PC-3 (cell line): ENCODE data around the gene PTF1A. TPM values are rescaled to one million over a fixed set of nuclear protein-coding genes. Genes with fewer than 3 reads are reported as not detected.

Source experiments
- ATAC-seq: fragments of 200-7000 bp; cut with Tn5 transposase; 2 replicates; pipeline ENCODE4 v1.9.1; 2020; ENCODE audit warnings: mild to moderate bottlenecking, moderate library complexity
- BruUV-seq: library from RNA; stranded (reverse); fragments of 400-500 nt; replicated peaks from 2 replicates; lab custom pipeline; 2021; lab: Mats Ljungman, UMichigan
- CTCF ChIA-PET: fragments of 300-600 bp; sonication (Branson Sonifier 250); formaldehyde crosslinking; loops from one replicate; lab custom pipeline; 2022; ENCODE audit warnings: antibody characterized with exemption; lab: Charles Lee
- POLR2A ChIA-PET: fragments of 300-600 bp; sonication (Branson Sonifier 250); formaldehyde crosslinking; loops from one replicate; lab custom pipeline; 2022; ENCODE audit warnings: antibody characterized with exemption; ENCODE audit not compliant: unreplicated experiment; lab: Charles Lee
- DNase-seq: peaks from one replicate; pipeline ENCODE4 v3.0.0-alpha.2; 2015
- H2AFZ ChIP-seq: fragments of 300-600 bp; sonication (generic); 2 replicates; pipeline ENCODE4 v1.6.0; 2016; ENCODE audit warnings: antibody characterized with exemption, low read length
- H3F3A ChIP-seq: fragments of 300-600 bp; sonication (generic); one replicate; pipeline ENCODE4 v1.6.0; 2017; ENCODE audit warnings: antibody characterized with exemption, low read length, control low read depth, mild to moderate bottlenecking; ENCODE audit not compliant: unreplicated experiment
- H3K27ac ChIP-seq: fragments of 300-600 bp; sonication (generic); 2 replicates; pipeline ENCODE4 v1.5.1; 2016; ENCODE audit warnings: mild to moderate bottlenecking, low read length
- H3K27me3 ChIP-seq: fragments of 300-600 bp; sonication (generic); 2 replicates; pipeline ENCODE4 v1.6.1; 2016; ENCODE audit warnings: low read length, mixed read lengths
- H3K36me3 ChIP-seq: fragments of 300-600 bp; sonication (generic); 2 replicates; pipeline ENCODE4 v1.6.1; 2016; ENCODE audit warnings: low read depth, mixed run types, low read length, mixed read lengths
- H3K4me1 ChIP-seq: fragments of 300-600 bp; sonication (generic); 2 replicates; pipeline ENCODE4 v1.5.1; 2016; ENCODE audit warnings: low read length; ENCODE audit not compliant: insufficient read depth
- H3K4me2 ChIP-seq: fragments of 300-600 bp; sonication (generic); 2 replicates; pipeline ENCODE4 v1.6.0; 2016; ENCODE audit warnings: low read length
- H3K4me3 ChIP-seq: fragments of 300-600 bp; sonication (generic); 2 replicates; pipeline ENCODE4 v1.5.1; 2016; ENCODE audit warnings: mild to moderate bottlenecking, low read length, mixed read lengths
- H3K79me2 ChIP-seq: fragments of 300-600 bp; sonication (generic); 2 replicates; pipeline ENCODE4 v1.6.1; 2017; ENCODE audit warnings: low read length, mixed read lengths
- H3K9ac ChIP-seq: fragments of 300-600 bp; sonication (generic); 2 replicates; pipeline ENCODE4 v1.6.0; 2016; ENCODE audit warnings: mild to moderate bottlenecking, low read length
- H3K9me2 ChIP-seq: fragments of 300-600 bp; sonication (generic); replicated peaks from 2 replicates; pipeline ENCODE4 v1.6.1; 2016; ENCODE audit warnings: mixed run types, low read length, mixed read lengths
- H3K9me3 ChIP-seq: fragments of 300-600 bp; sonication (generic); 2 replicates; pipeline ENCODE4 v1.6.1; 2016; ENCODE audit warnings: low read length, mixed read lengths
- H4K20me1 ChIP-seq: fragments of 300-600 bp; sonication (generic); 2 replicates; pipeline ENCODE4 v1.6.1; 2016; ENCODE audit warnings: low read length, mixed read lengths
- EZH2 ChIP-seq: fragments of 300-600 bp; sonication (generic); IDR thresholded peaks from one replicate; pipeline ENCODE4 v1.6.1; 2017; ENCODE audit warnings: antibody characterized with exemption, mild to moderate bottlenecking, low read length; ENCODE audit not compliant: unreplicated experiment
- EZH2phosphoT487 ChIP-seq: fragments of 300-600 bp; sonication (generic); IDR thresholded peaks from 2 replicates; pipeline ENCODE4 v1.6.1; 2018; ENCODE audit warnings: mild to moderate bottlenecking, antibody characterized with exemption, low read length, borderline replicate concordance
- intact Hi-C: fragments of 100-400 bp; cut with micrococcal nuclease; formaldehyde crosslinking; loops from 2 replicates; pipeline ENCODE4 v1.9.0; 2023
- total RNA-seq: library from RNA; depleted of rRNA; stranded (reverse); fragments of >200 nt; gene quantifications from 2 replicates; pipeline ENCODE4 v1.2.3, GENCODE V29; 2014
- TF ChIP-seq, protein P1 (sequence below): fragments of 300-600 bp; sonication (generic); conservative IDR thresholded peaks from 2 replicates; pipeline ENCODE4 v1.5.1; 2017; ENCODE audit warnings: antibody characterized with exemption, low read depth, mild to moderate bottlenecking, low read length

PTF1A gene
- total RNA-seq, 1 experiment from 2014 or later = not detected

DNA sequence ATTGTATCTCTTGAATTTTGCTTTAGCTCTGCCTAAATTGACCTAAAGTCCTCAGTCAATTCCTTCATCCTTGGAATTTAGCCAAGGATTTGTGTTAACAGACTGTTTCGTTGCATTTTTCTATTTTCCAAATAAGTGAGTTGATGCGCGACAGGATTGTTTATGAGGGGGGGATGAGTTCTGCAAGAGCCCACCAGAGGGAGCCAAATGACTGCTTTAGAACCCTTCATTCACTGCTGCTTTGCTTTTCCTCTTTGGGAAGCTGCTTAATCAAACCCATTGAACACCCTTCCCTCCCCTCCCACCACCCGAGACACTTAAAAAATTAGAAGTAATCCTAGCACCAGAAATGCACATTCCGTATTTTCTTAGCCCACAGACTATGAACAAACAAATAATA lies 33.7 kb upstream of the PTF1A start:
- ChIA-PET CTCF (interaction anchor here (0.5 to 0.8 kb wide), 5 partner anchors 135 to 1196 kb away, joined by 3 to 6 read pairs (median 5); no protein-coding TSS in a partner anchor), POLR2A (no interaction called here)
- no peaks in the 10 kb centered on the region for H3K9me2 ChIP-seq
- intact Hi-C loops = loop anchor here (2.0 kb wide), 2 partner anchors 134 to 372 kb away; no protein-coding TSS in a partner anchor
- DNase-seq = peak; percentile 64
- BruUV-seq = no TSS peak
- TF ChIP-seq EZH2phosphoT487 = no peak
- TF ChIP-seq, protein P1, sequence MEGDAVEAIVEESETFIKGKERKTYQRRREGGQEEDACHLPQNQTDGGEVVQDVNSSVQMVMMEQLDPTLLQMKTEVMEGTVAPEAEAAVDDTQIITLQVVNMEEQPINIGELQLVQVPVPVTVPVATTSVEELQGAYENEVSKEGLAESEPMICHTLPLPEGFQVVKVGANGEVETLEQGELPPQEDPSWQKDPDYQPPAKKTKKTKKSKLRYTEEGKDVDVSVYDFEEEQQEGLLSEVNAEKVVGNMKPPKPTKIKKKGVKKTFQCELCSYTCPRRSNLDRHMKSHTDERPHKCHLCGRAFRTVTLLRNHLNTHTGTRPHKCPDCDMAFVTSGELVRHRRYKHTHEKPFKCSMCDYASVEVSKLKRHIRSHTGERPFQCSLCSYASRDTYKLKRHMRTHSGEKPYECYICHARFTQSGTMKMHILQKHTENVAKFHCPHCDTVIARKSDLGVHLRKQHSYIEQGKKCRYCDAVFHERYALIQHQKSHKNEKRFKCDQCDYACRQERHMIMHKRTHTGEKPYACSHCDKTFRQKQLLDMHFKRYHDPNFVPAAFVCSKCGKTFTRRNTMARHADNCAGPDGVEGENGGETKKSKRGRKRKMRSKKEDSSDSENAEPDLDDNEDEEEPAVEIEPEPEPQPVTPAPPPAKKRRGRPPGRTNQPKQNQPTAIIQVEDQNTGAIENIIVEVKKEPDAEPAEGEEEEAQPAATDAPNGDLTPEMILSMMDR = peak; percentile 83
- ATAC-seq = peak; percentile 81
- no peak overlapping the region for H3K4me3 ChIP-seq
- H3F3A ChIP-seq = no peaks in the 10 kb centered on the region
- H3K9me3 ChIP-seq = no peaks in the 10 kb centered on the region
- no peak overlapping the region for H3K27ac ChIP-seq
- no peak overlapping the region for H3K9ac ChIP-seq
- H3K27me3 ChIP-seq = peaks cover 17% of the 10 kb centered on the region
- H3K4me1 ChIP-seq = 0 out of 2 replicates have a peak, but pooled peaks cover 3% of the 10 kb centered on the region
- 0 out of 2 replicates have a peak overlapping the region, but pooled peaks have one; percentile 26 for H2AFZ ChIP-seq
- H4K20me1 ChIP-seq = no peaks in the 10 kb centered on the region
- H3K36me3 ChIP-seq = no peaks in the 10 kb centered on the region; the same call in 1 of the 2 replicates
- no peaks in the 10 kb centered on the region for H3K79me2 ChIP-seq
- H3K4me2 ChIP-seq = peak overlapping the region; percentile 65

GRCh38 chr10:23171232-23171876 lies 20.8 kb upstream of the PTF1A start:
- Histone ChIP-seq H3K79me2 (no peaks in the 10 kb centered on the region), H3K9me3 (no peaks in the 10 kb centered on the region), H3K27ac (no peak overlapping the region), H3K36me3 (no peaks in the 10 kb centered on the region), H3F3A (no peaks in the 10 kb centered on the region), H3K9me2 (no peaks in the 10 kb centered on the region), H3K9ac (no peak overlapping the region), H2AFZ (no peak overlapping the region), H3K4me1 (no peaks in the 10 kb centered on the region), H3K4me2 (no peak overlapping the region), H3K27me3 (peaks cover 25% of the 10 kb centered on the region), H4K20me1 (no peaks in the 10 kb centered on the region), H3K4me3 (no peak overlapping the region)
- no TSS peak for BruUV-seq
- ChIA-PET CTCF (no interaction called here), POLR2A (interaction anchor here (0.6 kb wide), 1 partner anchor 490 kb away, joined by 8 read pairs; no protein-coding TSS in a partner anchor)
- no peak for ATAC-seq
- peak; percentile 35 for DNase-seq
- intact Hi-C loops = no loop called here
- no peak for TF ChIP-seq EZH2
- TF ChIP-seq EZH2phosphoT487 = no peak
- TF ChIP-seq, protein P1 = no peak
